NCI-H2029 (cell line): ENCODE results near the gene RTKN.
A peak's percentile ranks its signal among the peaks of the same experiment; 100 is the strongest.
"Not testable (repeated sequence)": the region's sequence is repeated elsewhere in the genome, so short reads cannot be mapped to it uniquely, and the experiment has no call there.

Source experiments
- DNase-seq: peaks from one replicate; lab custom pipeline; 2025; lab: John Stamatoyannopoulos, UW

Gene RTKN

DNA sequence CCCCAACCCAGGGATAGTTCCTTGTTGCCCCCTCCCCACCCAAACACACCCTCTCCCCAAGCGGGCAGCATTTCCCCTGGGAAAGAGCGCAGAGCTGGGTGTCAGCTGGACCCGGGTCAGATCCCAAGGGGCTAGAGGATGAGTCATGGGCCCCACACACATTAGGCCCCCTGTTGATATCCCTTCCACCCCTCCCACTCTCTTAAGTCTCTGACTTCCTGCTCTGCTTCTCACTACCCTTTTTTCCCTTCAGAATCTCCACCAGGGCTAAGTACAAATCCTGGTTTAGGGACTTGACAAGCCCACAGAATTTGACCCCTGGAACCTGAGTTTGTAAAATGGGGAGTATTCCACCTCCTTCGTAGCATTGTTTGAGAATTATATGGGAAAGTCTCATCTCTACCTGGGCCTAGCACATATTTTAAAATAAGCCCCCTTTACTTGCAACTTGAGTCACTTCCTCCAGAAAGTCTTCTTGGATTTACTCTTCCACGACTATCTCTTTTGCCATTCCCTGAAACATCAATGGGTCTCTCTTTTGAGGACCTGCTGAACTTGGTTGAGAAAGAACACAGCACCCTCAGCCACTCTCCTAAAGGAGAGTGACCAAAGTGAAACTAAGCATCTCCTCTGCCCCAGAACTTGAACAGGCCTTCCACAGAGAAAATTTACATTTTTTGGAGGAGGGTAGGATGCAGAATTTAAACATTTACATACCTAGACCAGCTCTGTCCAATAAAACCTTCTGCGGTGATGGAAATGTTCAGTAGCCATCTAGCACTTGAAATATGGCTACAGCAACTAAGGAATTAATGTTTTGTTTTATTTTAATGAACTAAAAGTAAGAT, 4.7 kb downstream of the RTKN start:
- no peak for DNase-seq

DNA sequence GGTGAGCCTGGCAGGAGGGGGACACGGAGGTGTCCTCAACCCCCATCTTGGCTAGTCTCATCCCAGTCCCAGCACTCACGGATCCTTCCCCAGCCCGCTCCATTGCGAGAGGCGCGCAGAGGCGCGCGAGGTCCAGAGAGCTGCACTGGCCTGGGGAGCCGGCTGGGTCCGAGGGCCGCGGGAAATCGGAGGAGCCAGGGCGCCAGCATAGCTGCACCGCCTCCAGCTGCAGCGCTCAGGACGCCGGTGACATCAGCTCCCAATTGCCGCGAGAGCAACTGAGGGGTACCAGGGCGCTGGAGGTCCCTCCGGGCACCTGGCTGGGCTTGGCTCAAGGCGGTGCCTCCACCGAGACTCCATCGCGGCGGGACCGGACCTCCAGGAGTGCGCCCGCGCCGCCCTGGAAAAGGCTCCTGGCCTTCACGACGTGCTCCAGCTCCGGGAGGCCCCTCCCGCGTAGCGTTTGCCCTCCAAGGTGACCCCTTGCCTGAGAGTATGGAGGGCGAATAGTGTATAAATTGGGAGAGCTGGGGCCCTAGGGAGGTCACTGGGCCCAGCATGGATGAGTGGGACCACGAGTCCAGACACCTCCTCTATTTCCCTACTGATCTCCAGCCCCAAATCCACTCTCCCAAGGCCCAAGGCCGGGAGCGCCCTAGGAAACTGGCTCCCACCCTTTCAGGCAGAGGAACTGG, 5.5 kb downstream of the RTKN start:
- no peak for DNase-seq

DNA sequence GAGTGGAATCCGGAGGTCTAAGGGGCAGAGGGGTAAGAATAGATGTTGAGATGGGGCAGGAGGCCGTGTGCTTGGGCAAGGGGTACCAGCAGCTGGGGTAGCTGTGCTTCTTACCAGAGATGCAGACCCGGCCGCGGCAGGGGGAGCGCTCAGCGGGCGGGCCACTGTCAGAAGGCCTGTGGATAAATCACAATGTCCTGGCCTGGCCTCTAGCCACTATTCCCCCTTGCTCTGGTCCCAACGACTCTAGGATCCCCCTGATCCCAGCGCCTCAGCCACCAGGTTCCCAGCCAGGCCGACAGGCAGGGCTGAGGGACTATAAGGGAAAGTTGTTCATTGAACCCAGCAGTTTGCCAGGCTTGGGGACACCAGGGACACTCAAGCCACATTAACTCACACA, 11.2 kb downstream of the RTKN start:
- DNase-seq = no peak

DNA sequence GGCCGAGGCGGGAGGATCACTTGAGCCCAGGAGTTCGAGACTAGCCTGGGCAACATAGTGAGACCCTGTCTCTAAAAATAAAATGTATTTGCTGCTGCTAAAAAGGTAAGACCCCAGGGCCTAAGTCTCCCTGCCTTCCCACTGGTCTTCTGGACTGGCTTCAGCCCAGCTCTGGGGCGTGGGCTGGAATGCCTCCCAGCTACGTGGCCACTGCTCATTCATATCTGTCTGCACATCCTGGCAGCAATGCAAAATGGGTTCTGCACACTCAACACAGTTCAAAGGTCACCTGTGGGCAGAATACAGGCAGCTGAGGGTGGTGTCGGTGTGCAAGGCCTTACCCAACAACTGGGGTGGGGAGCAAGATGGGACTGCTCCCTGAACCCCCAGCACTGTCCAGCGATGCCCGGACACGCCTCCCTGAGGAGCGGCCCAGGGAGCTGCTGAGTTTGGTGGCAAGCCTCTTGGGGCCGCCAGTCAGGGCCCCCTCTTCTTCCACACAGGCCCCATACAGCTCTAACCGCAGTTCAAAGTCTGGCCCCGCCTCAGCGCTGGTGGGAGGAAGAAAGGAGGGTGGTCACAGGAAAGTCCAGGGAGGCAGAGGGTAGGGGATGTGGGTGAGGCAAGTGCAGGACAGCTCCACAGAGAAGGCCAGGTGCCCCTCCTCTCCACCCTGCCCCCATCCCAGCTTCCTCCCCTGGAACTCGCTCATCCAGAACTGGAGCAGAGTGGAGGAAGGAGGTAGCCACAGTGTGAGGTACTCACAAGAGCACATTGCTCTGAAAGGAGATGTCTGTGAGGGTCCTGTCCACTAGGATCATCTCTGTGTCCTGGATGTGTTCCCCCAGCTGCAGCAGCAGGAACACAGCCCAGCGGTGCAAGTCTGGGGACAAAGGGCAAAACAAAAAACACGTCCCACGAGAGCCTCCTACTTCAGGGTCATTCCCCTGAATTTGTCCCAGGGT, 12.0 kb downstream of the RTKN start:
- DNase-seq = no peak

DNA sequence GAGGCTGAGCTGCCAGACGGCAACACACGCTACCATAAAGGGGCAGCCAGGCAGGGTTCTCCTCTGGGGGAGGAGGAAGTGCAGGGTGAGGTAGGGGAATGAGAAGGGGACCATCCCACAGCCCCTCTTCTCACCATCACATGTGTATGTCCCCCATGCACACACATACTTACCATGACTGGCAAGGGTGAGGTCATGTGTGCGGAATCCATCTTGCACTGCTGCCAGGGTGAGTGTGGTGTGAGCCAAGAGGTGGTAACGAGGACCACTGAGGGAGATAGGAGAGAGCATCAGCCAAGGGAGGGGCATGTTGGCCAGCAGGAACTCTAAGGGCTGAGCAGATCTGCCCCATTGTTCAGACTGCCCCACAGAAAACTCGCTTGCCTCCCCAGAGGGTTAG, 13.1 kb downstream of the RTKN start:
- DNase-seq = no peak

DNA sequence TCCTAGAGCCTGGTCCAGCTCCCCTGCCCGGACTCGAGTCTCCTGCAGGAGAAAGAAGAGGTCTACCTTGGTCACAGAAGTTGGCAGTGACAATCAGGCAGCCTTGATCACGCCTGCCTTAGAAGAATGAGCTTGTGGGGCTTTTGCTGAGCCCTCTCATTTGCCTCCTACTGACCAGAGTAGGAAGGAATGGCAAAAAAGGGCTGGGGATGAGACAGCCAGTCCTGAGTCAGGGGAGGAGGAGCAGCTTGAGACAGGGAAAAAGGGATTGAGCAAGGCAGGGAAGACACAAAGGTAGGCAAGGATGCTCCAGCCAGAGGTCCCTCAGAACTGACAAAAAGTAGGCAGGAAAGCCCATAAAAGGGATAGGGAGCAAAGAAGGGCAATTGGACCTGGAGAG, 14.2 kb downstream of the RTKN start:
- DNase-seq = no peak

DNA sequence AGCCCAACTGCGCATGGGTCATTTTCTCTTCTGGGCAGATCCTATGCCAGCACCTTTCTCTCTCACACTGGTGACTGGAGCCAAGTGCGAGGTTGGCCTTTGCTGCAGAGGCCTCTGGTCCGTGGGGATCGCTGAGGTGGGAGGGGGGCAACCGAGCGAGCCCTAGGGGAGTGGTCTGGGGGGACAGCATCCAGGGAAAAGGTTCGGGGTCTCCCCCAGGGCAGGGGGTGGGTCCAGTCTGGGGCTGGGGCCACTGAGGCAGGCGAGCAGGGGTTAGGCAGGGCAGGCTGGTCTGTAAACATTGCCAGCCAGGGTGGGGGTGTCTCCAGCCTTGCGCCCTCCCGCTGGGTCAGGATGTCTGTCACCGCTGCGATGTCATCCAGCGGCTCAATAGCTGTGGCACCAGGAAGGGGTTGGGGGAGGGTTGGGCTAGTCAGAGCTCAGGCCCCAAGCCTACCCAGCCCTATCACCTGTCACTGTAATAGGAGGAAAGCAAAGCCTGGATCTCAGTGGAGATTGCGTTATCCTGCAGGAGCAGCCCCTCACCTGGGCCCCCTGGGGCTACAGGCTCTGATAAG, 15.5 kb downstream of the RTKN start:
- DNase-seq = no peak

DNA sequence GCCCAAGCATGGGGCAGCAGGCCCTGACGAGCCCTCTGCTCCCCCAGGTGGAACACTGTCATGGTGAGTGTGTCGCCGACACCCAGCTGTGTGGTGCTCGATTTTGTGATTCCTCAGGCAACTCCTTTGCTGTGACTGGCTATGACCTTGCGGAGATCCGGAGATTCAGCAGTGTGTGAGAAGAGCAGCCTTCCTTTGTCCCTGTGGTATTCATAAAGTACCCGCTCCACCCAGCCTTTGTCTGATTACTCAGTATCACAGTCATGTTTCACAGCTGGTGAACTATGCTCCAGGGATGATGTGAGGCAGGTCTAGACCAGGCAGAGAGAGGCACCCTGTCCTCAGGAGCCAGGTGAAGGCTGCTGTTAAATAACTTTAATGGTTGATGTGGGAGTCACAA, 16.2 kb downstream of the RTKN start:
- no peak for DNase-seq

DNA sequence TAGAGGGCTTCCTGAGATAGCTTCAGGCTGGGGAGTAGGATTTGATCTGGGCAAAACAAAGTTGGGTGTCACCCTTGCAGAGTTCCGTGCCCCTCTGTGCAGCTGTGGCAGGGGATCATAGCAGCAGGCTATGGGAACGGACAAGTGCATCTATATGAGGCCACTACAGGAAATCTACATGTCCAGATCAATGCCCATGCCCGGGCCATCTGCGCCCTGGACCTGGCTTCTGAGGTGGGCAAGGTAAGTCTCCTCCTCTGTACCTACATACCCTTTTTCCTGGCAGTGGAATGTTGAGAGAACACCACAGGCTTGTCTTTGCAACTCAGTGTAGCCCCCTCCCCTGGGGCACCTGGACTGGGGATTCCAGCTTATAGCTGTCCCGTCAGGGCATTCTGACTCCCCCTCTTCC, 16.7 kb downstream of the RTKN start:
- no peak for DNase-seq

DNA sequence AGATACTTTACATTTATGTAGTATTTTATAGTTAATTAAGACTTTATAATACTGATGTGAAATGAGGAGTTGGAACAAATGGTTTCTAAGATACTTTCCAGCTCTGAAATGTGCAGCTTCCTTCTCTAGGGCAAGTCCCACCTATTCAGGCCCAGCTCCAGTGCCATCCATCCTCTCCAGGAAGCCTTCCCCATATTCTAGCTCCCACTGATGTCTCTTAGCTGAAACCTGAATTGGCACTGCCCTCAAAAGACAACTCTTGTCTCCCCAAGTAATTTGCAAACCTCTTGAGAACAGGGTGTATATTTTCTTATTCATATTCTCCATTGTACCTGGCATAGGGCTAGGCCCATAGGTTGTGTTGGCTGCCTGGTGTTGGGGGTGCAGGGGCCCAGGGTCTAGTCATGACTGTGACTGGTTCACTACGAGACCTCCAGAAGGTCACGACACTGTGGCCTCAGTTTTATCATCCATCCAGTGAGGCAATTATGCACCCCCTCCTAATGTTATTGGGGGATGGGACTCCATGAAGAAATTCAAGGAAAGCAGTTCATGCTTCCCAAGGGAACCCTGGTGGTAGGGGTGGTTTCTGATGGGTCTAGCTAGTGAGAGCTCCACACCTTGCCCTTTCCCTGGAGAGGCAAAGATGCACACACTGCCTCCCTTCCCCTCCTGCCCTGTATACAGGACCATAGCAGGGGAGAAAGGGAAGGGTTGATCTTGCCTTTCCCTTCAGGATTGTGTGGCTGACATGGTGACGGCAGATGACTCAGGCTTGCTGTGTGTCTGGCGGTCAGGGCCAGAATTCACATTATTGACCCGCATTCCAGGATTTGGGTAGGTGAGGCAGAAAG, 17.4 kb downstream of the RTKN start:
- no peak for DNase-seq

DNA sequence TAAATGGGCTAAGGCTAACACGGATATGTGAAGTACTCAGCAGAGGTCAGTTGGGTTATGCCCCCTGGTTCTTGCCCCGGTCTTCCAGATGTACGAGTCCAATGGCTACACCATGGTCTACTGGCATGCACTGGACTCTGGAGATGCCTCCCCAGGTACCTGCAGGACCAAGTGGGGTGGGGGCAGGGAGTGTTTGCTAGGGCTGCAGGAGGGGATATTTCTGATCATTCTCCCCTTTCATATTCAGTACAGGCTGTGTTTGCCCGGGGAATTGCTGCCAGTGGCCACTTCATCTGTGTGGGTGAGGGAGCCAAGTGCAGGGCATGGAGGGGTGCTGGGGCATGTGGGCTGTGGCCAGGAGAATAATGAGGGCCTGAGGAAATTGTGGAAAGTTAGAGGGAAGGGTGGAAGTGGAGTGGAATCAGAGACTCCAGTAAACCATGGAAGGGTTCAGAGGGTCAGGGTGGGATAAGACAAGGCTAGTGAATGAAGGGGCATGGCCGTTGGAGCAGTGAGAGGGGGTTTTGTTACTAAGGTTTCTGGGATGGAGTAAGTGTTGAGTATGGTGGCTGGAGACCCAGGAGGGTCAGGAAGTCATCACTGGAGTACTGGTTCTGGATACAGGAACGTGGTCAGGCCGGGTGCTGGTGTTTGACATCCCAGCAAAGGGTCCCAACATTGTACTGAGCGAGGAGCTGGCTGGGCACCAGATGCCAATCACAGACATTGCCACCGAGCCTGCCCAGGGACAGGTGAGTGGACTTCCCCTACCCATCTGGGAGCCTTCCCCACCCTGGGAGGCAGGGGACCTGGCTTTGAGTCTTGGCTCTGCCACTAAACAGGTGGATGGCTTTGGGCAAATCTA, 18.3 kb downstream of the RTKN start:
- DNase-seq = no peak

DNA sequence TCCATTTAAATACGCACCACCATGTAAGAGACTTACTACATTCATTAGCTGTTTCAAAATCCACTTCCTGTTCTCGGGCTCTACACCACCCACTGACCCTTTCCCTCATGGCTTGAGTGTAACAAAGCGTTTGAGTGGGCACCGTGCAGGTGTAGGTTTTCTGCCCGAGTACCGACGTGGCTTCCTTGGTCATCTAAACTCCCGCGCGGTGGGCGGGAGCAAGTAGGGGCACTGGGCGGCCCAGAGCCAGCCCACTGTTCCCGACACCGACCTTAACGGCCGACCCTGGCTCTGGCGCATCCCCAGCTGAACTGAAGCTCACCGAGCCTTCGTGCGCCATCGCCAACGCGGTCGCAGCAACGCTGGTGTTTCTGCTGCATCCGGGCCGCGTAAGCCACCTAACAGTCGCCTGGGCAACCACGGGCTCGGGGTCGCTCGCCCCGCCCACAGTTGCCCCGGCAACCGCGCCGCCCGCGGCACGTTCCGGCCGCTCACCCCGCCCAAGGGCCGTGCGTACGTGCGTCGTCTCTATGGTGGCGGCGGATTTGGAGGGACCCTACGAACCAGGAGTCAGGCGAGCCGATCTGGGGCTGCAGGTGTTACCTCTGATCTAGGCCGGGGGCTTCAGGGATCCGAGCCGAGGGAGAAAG, 20.4 kb downstream of the RTKN start, which contains the start of the genes C2orf81 and WDR54:
Gene C2orf81 (minus strand): TSS at position 399 of the 650 bp plus-strand sequence. CDS start 59 bp downstream, at position 340.
Gene WDR54 (plus strand): TSS at position 510 of the 650 bp plus-strand sequence. CDS start 424 bp downstream, outside the sequence.
- peak; percentile 89 for DNase-seq

DNA sequence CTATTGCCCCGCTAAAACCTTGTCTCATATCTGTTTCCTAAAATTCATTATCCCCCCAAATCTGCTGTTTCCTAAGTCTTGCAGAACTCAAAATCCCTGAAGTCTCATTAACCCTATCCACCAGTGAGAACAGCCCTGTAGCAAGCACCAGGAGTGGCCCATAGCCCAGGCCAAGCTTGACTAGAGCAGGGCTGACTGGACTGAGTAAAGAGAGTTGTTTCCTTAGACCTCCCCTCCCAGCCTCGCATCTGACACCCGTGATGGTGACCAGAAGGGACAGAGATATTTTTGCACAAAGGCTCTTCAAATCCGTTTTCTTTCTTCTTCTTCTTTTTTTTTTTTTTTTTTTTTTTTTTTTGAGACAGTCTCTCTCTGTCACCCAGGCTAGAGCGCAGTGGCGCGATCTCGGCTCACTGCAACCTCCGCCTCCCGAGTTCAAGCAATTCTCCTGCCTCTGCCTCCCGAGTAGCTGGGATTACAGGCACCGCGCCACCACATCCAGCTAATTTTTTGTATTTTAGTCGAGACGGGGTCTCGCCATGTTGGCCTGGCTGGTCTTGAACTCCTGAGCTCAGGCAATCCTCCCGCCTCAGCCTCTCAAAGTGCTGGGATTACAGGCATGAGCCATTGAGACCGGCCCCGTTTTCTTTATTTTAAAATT, 21.2 kb downstream of the RTKN start:
- DNase-seq = not testable (repeated sequence)

DNA sequence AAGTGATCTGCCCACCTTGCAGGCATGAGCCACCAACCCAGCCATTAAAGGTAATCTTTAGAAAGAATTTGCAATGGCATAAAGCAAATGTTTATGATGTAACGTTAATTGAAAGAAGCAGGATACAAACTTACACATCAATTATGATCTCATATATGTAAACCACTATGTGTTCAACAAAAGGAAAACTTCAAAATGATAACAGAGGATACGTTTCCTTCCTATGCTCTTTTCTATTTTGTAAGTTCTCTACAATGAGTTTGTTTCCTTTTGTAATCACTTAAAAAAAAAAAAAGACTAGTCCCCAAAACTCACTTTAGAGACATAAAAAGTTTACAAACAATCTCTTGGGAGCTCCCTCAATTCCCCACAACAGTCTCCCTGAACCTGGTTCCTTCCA, 21.7 kb downstream of the RTKN start:
- no peak for DNase-seq

DNA sequence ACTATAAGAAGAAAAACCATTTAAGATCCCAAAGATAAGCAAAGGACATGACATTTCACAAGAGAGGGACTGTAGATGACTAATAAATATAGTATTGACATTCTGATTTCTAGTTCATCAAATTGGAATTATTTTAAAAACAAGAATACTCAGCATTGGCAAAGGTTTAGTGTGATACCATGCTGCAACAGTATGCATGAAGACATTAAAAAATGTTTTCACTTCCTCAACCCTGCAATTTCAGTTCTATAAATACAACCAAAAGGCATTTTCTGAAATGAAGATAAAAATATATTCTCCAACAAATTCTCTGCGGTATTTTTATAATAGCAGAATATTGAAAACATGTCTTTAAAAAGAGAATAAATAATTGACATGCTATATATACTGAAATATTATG, 22.4 kb downstream of the RTKN start:
- no peak for DNase-seq

DNA sequence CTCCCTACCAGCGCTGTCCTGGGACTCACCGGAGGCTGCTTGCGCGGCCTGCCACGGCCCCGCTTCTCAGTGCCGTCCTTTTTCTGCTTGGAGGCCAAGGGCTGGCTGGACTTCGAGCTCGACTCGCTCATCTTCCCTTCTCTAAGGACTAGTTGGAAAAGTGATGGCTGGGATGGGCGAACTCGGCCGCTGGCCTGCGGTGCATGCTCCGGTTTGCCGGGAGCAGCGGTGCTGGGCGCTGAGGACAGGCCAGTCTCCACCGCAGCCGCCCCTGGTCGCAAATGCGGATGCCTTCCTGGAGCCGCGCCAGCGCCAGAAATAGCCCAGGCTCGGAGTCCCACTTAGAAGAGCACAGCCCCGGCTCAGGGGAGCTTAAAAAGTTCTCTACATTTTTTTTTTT, 23.4 kb downstream of the RTKN start:
- no peak for DNase-seq

DNA sequence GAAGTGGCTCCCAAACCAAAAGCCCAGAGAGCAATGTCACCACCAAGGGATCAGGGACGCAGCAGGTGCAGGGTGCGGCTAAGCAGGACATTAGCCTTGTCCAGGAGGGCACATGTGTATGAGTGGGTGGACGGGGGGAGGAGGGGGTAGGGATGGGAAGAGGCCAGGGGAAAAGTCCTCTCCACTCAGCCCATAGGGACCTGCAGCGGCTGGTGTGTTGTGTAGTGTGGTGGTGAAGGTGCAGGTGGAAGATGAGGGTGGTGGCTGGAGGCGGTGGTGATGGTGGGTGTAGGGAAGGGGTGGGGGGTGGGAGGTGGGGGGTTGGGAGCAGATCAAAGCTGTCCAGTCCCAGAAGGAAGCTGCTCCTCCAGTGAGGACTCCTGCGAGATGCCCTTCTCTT, 24.0 kb downstream of the RTKN start:
- no peak for DNase-seq

DNA sequence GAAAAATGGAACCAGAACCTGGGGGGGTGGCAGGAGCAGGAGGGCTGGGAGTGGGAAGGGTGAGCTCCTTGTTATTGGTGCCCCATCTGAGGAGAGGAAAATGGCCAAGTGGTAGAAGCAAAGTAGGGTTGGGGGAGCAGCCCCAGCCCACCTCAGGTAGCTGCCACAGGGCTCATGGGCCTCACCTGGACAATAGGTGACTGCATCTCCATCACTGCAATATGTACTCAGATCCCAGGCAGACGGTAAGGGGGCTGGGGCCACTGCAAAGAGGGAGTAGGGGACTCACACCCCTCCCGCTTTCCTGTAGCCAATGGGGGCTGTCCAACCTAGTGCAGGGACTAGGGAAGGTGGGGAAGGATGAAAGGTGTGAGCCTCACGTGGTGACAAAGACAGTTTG, 24.5 kb downstream of the RTKN start:
- no peak for DNase-seq

DNA sequence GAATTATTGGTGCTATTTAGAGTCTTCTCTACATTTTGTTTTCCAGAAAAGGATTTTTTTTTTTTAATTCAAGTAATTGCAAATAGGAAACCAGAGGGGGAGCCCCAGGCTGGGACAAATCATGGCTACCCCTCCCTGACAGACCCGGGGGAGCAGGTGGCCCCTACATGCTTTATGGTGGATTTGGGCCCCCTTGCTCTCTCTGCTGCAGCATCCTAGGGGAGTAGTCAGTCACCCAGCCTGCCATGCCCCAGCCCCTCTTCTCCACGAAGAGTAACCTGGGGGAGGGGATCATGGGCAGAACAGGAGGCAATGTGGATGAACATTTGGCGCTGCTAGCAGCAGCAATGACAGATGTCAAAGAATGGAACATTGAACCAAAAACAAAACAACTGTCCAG, 25.0 kb downstream of the RTKN start:
- DNase-seq = no peak
